ENCODE results near the gene CFAP97.
A peak's percentile ranks its signal among the peaks of the same experiment; 100 is the strongest.
"Not testable (repeated sequence)": the region's sequence is repeated elsewhere in the genome, so short reads cannot be mapped to it uniquely, and the experiment has no call there.

Gene CFAP97

DNA sequence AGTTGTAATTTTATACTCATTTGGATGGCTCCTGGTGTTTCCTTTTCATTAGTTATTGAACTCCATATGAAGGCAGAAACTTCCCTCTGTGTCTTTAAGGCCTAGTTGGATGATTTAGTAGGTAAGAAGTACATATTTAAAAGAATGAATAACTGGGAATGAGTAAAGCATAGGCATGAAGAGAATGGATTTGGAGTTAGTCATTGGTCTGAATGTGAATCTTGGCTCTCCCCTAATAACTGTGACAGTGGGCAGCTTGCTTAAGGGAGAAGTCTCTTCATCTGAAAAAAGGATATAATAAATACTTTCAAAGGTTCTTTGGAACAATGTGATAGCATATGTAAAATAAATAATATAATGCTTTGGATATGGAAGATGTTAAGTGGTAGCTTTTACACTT lies 18.8 kb upstream of the CFAP97 start:
- no peak for DNase-seq (ENCODE audit: low spot score)

DNA sequence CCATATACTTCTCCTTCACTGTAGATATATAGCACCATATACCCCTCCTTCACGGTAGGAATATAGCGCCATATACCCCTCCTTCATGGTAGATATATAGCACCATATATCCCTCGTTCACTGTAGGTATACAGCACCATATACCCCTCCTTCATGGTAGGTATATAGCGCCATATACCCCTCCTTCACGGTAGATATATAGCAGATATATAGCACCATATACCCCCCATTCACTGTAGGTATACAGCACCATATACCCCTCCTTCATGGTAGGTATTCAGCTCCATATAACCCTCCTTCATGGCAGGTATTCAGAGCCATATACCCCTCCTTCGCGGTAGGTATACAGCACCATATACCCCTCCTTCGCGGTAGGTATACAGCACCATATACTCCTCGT lies 18.1 kb upstream of the CFAP97 start:
- no peak for DNase-seq (ENCODE audit: low spot score)

DNA sequence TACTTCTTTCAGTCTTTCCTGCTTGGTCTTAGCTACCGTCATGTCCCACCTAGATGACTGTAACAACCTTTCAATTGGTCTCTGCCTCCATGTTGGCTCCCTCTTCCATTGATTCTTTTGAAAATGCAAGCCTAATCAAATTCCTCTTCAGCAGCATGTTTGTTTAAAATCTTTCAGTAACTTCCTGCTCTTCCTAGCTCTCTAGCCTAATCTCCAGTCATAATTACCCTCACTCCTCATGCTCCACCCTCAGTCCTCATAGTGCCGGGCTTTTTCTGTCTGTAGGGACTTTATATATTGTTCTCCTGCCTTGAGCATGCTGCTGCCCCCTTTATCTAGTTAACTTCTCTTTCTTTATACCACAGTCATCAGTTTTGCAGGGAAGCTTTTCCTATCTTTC lies 17.7 kb upstream of the CFAP97 start:
- no peak for DNase-seq (ENCODE audit: low spot score)

DNA sequence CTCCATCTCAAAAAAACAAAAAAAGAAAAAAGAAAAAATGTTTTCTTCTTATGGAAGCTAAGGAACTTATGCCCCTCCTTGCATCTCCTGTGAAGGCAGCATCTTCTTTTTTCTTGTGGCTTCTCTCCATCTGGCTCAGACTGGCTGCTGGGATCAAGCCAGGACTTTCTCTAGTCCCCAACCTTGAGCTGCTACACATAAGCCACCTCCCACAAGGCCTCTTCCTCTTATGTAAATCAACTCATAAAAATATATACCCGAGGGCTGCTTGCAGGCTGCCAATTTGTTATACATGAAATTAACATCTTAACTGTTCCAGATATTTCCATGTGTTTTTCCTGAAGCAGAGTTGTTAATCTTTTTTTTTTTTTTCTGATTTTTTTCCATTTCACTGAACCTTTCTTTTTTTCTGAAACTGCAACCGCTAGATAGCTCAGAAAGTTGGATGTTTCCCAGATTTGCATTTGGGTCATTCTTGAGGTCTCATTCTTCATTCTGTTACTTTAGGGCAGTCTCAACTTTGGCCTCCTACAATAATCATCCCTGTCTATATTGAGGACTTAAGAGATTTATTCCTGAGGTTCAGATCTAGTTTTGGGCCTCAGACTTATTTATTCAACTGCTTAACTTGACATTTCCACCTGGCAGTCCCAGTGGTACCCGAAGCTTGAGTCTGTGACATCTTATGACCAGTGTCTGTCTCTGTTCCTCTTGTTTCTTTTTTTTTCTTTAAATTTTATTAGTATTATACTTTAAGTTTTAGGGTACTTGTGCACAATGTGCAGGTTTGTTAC lies 15.9 kb upstream of the CFAP97 start:
- no peak for DNase-seq (ENCODE audit: low spot score)

DNA sequence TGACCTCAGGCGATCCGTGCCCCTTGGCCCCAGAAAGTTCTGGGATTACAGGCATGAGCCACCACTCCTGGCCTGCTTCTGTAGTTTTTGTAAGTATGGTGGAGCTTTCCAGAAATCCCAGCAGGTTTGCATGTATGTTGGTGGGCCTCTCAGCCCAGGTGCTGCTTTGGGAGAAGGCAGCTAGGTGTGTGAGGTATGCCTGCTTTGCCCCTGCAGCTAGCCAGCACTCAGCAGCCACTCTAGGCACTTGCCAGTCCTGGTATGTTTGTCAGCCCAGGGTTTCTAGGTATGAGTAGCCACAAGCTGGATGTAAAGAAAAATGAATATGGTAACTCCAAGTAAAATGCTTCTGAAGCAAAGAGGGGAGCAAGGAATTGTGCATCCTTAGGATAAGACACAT lies 14.5 kb upstream of the CFAP97 start:
- no peak for DNase-seq (ENCODE audit: low spot score)

DNA sequence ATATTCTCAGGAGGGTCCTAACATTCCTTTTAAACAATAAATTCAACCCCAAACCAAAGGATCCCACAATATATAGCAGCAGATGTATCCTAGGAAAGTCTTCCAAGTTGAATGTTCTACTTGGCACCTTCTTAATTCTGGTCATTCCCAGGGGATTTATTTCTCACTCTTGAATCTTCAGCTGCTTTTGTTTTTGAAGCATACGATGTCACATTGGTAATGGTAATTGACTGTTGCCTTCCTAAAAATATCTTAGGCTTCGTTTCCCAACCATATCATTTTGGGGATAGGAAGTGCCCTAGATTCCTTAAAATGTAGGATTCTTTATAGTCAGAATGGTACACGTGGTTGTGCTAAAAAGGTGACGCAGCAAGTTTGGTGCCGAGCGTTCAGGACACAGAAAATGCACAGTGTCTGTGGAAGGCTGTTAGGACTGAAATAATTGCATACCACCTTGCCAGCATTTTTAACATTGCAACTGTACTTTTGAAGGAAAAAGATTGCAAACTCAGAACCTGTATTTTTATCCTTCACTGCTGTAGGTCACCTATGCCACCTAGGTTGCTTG lies 13.7 kb upstream of the CFAP97 start:
- DNase-seq (ENCODE audit: low spot score), result no peak

DNA sequence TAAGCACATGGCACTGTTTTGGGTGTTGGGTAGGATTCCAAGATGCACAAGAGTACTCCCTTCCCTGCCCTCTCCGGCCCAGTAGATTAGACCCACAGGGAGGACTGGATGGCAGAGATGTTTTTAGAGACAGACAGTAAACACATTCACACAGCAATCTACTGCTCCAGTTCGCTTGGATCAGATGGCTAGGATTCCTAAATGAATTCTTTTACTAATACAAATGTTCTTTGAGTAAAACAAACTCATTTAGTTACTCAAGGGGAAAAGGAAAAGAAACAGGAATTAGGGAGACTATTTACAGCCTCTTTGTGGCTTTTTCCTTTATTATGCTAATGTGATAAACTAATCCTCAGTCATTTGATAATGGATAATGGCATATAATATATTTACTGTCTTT lies 11.5 kb upstream of the CFAP97 start:
- DNase-seq (ENCODE audit: low spot score), result no peak

DNA sequence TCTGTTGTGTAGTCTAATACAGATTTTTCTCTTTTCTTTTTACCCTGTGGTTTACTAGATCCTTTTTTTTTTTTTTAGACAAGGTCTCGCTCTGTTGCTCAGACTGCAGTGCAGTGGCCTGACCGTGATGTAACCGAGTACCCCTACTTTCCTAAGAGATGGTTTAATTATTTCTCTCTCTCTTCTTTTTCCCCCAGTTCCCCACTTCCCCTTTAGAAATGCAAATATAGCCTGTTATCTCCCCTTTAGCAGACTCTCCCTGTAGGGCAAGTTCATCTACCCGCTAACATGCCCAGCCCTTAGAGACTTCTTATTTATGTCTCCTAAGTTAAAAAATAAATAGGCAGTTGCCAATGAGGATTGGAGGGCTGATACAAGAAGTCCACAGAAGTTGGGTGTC lies 10.1 kb upstream of the CFAP97 start:
- no peak for DNase-seq (ENCODE audit: low spot score)

DNA sequence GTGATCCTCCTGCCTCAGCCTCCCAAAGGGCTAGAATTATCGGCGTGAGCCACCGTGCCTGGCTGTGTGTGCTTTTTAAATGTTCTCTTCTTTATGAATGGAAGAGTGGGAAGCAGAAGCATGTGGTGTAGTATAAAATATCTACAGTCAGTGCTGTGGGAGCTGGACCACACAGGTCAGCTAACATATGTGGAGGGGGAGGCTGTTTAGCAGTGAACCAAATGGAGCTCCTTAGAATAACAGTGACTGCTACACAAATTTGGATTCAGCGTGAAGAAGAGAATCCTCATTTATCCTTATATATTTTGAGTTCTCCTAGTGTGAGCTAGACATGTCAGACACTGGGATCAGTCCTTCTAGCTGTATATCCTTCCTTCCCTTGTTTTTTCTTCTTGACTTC lies 8.8 kb upstream of the CFAP97 start:
- DNase-seq (ENCODE audit: low spot score), result no peak

DNA sequence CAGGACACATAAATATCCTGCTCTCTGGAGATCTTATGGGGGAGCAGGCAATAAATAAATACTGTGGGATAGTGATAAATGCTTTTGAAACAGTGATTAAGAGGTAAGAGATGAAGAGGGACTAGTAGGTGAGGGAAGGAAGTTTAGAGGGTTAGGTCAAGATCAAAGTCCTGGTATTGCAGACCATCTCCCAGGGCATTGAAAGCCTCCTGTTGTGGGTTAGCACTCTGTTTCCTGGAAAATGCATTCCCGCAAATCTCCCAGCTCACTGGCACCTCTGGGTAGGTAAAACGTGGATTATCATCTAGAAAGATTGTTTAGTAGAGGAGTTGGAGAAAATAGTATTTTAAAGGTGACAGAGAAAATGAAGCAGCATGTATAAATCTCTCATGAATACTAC lies 7.8 kb upstream of the CFAP97 start:
- no peak for DNase-seq (ENCODE audit: low spot score)

DNA sequence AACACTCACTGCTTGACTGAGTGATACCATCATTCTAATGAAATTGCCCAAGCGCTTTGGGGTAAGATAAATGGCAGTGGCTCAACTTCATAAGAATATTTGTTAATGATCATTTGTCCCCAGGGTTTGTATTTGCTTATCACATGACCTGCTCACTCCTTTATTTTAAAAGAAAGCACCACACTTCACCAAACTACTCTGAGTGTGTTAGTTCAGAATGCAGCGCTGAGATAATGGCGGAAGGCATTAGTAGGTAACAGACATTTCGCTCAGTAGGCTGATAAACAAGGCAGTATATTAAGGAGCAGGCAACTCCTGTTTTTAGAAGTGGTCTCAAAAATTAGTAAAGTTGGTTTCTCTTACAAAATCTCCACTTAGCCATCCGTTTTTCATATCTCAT lies 7.2 kb upstream of the CFAP97 start:
- no peak for DNase-seq (ENCODE audit: low spot score)

DNA sequence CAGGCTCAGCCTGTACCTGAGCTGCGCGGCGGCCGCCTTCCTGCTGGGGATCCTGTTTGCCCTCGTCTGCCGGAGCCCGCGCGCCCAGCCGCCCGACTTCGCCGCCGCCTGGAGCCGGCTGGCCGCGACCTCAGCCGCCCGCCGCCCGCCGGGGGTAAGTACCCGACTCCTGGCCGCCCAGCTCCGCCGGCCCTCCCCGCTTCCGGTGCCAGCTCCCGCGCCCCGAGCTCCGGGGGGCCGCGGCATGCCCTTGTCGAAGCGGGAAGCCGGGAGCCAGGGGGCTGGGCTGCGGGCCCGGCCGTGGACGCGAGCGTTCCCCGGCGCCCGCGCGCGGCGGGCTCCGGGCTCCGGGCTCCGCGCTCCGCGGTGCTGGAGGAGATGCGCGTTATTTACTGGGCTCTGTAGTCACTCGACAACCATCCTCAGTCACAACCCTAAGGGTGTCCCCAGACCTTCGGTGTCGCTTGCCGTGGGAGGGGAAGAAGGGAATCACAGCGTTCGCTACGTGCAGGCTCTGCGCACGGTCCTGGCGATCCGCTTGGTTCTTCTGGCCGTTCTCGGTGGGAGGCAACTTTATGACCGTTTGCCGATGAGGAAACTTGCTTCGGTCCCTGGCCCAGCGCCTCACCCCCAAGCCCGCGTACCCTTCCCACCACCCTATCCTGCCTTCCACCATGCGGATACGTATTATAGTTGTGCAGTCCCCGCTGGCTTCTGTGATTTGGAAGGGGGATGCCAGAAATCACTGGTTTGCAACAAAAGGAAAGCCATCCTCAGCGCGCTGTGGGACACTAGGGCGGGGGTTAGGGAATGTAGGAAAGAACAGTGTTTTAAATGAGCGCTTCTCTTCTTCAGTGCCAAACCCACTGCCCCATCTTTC lies 6.5 kb upstream of the CFAP97 start:
- peak; percentile 34 for DNase-seq (ENCODE audit: low spot score)

DNA sequence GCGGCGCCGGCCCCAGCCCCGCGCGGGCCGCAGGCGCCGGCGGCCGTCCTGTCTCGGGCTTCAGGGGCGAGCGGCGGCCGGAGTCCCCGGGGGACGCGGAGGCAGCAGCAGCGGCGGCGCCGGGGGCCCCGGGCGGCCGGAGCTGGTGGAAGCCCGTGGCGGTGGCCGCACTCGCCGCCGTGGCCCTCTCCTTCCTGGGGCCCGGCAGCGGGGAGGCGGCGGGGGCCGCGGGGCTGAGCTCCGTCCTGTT lies 6.0 kb upstream of the CFAP97 start:
- not testable (repeated sequence) for DNase-seq (ENCODE audit: low spot score)

DNA sequence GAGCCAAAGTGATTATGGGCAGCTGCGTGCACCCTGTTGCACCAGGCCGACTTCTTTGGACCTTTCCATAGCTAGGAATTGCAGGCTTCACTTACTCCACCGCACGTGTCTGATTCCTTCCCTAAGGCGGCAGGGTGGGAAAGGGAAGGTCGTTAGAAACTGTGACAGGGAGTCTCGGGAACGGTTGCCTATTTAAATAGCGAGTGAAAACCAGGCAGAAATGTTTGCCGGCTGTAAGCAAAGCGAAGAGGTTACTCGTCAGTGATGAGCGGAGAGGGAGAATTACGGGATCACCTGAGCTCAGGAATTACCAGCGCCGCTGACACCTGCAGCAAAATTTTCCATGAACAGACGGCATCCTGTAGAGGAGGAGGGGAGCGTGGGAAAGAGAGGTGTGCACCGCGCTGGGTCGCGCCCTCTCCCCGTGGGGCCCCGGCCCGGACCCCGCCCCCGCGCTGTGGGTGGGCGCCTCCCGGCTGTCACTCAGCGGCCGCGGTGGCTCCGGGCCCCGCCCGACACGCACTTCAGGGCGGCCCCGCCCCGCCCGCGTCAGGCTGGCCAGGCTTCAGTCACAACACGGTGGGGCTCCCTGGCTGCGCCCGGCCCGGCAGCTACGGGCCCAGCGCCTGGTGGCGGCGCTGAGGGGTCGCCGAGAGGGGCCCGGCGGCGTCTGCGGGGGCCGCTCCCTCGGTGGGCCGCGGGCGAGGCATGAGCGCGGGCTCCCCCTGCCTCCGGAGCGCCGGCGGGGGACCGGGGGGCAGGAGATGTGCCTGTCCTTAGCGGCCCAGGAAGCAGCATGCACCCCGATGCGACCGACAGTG lies 5.4 kb upstream of the CFAP97 start, which contains the start of gene SNX25:
SNX25 (plus strand) TSS at position 568 of the 821 bp plus-strand sequence; CDS start at position 797, 229 bp downstream.
- DNase-seq (ENCODE audit: low spot score), result peak; percentile 67

DNA sequence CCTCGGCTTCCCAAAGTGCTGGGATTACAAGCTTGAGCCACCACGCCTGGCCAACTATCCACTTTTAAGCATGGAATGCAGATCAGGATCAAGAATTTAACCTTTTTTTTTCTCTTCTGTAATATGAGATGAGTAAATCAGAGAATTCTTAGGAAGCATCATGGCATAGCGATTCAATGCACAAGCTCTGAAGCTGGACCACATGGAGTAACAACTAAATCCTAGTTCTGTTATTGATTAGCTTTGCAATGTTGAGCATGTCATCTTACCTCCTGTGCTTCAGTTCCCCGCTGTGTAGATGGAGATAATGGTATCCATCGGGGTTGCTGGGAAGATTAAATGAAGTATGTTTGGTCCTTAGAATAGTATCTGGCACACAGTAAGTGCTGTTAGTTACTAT lies 3.7 kb upstream of the CFAP97 start:
- no peak for DNase-seq (ENCODE audit: low spot score)

DNA sequence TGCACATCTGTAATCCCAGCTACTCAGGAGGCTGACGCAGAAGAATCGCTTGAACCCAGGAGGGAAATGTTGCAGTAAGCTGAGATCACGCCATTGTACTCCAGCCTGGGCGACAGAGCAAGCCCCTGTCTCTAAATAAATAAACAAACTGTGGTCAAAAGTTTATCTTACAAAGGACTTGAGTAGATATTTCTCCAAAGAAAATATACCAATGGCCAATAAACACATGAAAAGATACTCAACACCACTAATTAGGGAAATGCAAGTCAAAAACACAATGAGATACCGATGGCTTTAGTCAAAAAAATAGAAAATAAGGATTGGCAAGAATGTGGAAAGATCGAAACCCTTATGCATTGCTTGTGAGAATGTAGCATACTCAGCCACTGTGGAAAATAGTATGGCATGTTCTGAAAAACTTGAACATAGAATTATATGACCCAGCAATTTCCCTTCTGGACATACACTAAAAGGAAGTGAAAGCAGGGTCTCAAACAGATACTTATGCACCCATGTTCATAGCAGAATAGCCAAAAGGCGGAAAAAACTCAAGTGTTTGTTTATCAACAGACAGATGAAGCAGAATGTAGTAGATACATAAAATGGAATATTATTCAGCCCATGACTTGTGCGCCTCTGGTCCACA lies 2.0 kb upstream of the CFAP97 start:
- DNase-seq (ENCODE audit: low spot score), result no peak

DNA sequence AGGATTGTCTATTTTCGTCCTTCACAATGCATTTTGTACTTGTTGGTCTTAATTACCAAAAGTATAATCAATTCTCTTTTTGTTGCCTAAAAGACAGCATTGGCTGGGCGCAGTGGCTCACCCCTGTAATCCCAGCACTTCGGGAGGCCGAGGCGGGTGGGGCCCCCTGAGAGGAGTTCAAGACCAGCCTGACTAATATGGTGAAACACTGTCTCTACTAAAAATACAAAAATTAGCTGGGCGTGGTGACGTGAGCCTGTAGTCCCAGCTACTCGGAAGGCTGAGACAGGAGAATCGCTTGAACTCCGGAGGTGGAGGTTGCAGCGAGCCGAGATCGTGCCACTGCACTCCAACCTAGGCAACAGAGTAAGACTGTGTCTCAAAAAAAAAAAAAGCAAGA lies 1.3 kb upstream of the CFAP97 start:
- DNase-seq (ENCODE audit: low spot score), result not testable (repeated sequence)

DNA sequence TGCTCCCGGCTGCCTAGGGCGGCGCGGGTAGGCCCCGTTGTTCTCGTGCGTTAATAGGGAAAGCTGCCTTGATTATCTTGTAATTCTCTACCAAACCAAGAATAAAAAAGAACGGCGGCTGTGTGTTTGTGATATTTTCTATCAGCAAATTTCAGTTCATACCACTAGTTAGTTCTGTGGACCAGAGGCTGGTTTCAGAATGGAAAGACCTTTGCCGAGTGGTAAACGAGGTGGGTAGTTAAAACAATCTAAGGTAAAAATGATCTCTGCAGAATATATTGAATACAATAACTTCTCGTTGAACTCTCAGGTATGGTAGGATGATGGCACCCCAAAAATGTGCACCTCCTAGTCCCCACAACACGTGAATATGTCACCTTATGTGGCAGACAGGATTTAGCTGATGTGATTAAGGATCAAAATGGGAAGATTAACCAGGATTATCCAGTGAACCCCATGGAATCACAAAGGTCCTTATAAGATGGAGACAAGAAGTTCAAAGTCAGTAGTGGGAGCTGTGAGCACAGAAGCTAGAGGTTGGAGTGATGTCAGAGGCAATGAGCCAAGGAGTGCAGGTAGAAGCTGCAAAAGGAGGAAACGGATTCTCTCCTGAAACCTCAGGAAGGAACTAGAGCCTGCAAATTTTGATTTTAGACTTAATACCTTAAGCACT lies 574 bp upstream of the CFAP97 start:
- DNase-seq (ENCODE audit: low spot score), result peak; percentile 18

DNA sequence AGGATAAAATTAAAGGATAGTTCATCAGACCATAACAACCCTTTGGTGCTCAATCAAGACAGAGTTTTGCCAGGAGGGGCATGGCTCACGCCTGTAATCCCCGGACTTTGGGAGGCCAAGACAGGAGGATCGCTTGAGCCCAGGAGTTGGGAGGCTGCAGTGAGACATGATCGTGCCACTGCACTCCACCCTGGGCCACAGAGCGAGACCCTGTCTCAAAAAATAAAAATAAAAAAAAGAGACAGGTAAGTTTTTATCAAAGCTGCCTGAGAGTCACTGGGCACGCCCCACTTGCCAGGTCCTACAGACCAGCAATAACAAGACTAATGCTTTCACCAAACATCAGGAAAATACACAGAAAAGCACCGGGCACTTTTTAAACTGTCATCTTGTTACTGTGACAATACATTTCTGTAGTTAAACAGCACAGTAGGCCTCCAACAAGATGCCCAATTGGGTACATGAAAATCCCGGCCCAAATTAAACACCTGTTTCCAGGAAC lies 765 bp downstream of the CFAP97 start:
- peak; percentile 11 for DNase-seq (ENCODE audit: low spot score)
